Dermis microvascular lymphatic vessel endothelial cell (primary cell): ENCODE data around the gene FOXD4L3. TPM values are rescaled to one million over a fixed set of nuclear protein-coding genes. Genes with fewer than 3 reads are reported as not detected.
"Not testable (repeated sequence)": the region's sequence is repeated elsewhere in the genome, so short reads cannot be mapped to it uniquely, and the experiment has no call there.

Source experiments
- DNase-seq, 2 donors: peaks; one replicate each; pipeline versions ENCODE4 v3.0.0 to v3.0.0-alpha.2; 2010; ENCODE audit warnings: low read depth in 2 of 2
- total RNA-seq: library from RNA; depleted of rRNA; stranded (reverse); fragments of >200 nt; gene quantifications from 2 replicates; pipeline ENCODE4 v1.2.1, GENCODE V29; 2014

The FOXD4L3 gene
- total RNA-seq, 1 donor from 2014 or later = not detected

- not testable (repeated sequence) for DNase-seq
Observed at GRCh38 chr9:68343992-68344391, 41.3 kb downstream of the FOXD4L3 start.

DNA sequence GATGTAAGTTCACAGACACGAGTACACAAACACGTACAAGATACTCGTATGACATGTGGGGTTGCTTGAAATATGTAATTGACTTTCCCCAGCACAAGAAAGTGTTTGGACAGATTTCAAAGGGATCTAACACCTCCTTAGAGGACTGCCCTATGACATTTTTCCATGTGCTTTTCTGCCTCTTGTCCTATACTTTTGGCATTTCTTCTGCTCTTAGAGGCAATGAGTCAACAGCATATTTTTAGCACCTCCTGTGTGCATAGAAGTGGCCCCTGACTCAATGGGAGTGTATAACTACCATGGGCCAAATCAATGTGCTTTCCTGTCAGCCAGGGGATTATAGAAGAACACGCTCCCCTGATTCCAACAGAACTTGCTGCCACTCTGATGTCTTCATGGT lies 49.0 kb downstream of the FOXD4L3 start:
- DNase-seq = not testable (repeated sequence)

Other genes starting within 250 kb of the FOXD4L3 start
- 9.6 and 16.9 TPM in 2 replicates for gene ZNG1C, start 60.9 kb upstream of the FOXD4L3 start, total RNA-seq
- 48.9 and 219 TPM in 2 replicates for gene PGM5, start 53.7 kb downstream of the FOXD4L3 start, total RNA-seq
- 0.13 TPM in 1 of 2 replicates, not detected in the other for gene TMEM252, start 238.0 kb downstream of the FOXD4L3 start, total RNA-seq